GM18909 (cell line): Measurements from ENCODE around the gene GPR45.

Experiments used
- ATAC-seq: cut with Tn5 transposase; IDR thresholded peaks from one replicate; pipeline ENCODE4 v1.9.1; 2021; ENCODE audit warnings: mild to moderate bottlenecking; ENCODE audit not compliant: unreplicated experiment, poor library complexity

The GPR45 gene

DNA sequence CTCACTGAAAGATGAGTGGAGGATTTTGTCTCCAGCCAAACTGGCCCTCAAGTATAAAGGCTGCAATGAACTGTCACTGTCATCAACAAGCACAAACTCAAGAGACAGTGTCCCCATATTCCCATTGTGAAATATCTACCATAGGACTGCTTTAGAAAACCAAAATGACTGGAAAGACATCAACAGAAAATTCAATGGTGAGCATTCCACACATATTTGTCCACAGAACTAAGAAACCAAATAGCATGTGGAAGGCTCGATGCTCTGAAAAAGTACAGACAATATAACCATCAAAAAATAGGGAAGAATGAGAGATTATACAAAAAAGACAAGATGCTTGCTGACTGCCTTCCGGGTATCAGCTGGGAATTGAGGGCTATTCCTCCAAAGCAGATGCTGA lies 50.4 kb downstream of the GPR45 start:
- no peak for ATAC-seq
